HG02623 (cell line): ENCODE measurements around the gene MARCHF10.
"Not testable (repeated sequence)": the region's sequence is repeated elsewhere in the genome, so short reads cannot be mapped to it uniquely, and the experiment has no call there.

ENCODE experiments used
- ATAC-seq: cut with Tn5 transposase; IDR thresholded peaks from one replicate; pipeline ENCODE4 v1.9.1; 2021; ENCODE audit warnings: moderate library complexity; ENCODE audit not compliant: unreplicated experiment

MARCHF10 gene

DNA sequence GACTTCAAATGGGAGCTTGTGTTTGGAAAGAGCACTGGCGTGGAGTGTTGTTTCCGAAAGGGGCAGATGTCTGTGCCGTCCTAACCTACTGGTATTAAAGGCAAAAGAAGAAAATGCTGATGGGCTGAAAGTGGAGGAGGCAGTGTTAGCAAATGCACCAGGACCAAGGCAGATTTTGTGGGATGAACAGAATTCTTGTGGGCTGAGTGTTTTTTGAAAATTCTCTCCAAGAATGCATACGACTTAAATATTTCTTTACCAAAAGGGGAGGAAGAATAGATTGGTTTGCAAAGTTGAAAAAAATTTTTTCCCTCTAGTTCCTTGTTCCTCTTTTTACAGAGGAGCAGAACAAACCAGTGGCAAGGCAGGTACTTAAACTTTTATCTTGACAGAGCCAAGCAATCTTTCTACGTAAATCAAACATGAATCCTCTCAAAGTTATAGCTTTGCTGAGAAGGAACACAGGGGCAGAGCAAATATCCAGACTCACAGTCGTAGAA is 16.8 kb downstream of the MARCHF10 start:
- no peak for ATAC-seq

DNA sequence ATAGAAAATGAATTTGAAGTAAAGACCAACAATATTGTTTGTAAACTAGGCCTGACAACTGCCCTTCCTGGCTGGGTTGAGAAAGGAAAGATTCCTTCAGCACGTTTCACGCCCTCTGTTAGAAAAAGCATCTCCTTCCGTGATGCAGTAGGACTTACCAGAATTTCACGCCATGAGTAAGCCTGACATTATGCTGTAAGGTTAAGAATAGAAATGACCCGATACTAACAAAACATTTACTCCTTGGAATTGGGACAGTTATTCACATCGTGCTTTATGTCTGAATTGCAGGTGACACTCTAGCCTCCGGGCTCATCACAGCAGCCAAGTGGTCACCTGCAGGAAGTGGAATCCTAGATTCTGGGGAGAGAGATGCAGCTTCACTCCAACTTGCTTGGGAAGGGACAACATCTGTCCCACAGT is 17.5 kb downstream of the MARCHF10 start:
- ATAC-seq, result no peak

- no peak for ATAC-seq
Observed at GRCh38 chr17:62787366-62787765, 20.7 kb downstream of the MARCHF10 start.

GRCh38 chr17:62786646-62787045 is 21.5 kb downstream of the MARCHF10 start:
- no peak for ATAC-seq

DNA sequence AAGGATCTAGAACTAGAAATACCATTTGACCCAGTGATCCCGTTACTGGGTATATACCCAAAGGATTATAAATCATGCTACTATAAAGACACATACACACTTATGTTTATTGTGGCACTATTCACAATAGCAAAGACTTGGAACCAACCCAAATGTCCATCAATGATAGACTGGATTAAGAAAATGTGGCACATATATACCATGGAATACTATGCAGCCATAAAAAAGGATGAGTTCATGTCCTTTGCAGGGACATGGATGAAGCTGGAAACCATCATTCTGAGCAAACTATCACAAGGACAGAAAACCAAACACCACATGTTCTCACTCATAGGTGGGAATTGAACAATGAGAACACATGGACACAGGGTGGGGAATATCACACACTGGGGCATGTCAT is 22.1 kb downstream of the MARCHF10 start:
- not testable (repeated sequence) for ATAC-seq

DNA sequence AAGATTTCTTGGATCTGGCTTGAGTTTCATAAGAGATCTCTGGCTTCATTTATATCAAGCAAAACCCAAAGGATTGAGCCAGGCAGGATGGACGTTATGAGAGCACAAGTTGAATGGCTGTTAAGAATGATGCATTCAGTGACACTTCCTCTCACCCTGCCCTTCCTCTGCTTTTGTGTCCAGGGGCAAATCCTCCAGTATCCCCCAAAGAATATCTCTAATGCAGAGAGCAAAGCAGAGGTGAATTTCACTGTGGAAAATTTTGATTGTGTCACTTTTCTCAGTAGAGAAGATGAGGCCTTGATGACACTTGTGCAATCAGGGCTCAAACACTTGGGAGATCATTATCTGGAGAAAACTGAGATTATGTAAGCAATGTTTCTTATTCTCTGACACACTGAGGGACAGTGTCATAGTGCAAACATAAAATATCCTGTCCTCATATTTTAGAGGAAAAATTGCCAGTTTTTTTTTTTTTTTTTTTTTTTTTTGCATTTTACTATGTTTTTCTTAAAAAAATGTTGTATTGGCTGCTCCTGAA is 25.3 kb downstream of the MARCHF10 start:
- no peak for ATAC-seq

- no peak for ATAC-seq
Observed at GRCh38 chr17:62781831-62782251, 26.3 kb downstream of the MARCHF10 start.

GRCh38 chr17:62781356-62781755 is 26.8 kb downstream of the MARCHF10 start:
- no peak for ATAC-seq

GRCh38 chr17:62780951-62781350 is 27.2 kb downstream of the MARCHF10 start:
- ATAC-seq, result no peak

GRCh38 chr17:62780269-62780668 is 27.8 kb downstream of the MARCHF10 start:
- ATAC-seq, result no peak

DNA sequence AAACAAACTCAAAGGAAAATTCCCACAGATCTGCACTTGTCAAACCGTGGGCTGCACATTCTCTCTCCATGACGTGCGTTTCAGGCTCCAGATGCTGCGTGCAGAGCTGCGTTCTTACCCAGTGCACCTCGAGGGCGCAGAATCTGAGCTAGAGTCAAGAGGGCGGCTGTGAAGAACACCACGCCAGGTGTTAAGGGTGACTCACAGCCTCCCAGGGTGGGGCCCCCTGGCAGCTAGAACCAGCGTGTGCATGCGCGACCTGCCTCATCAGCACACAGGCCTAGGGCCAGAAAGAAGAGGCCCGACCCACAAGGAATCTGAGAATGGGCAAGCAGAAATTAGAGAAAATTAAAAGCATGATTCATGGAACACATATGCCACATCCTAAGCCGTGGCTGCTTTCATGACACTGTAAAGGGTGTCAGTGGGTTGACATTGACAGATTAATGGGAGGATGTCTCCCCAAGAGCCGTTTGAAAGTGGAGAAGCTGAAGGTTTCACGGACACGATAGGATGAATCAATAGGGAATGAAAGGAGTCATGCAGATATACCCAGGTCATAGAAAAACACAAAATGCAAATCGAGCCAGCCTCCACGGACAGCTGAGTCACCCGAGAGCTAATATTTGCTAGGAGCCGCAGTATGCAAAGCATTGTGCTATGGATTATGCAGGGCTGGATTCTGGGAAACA is 29.0 kb downstream of the MARCHF10 start:
- ATAC-seq, result no peak

GRCh38 chr17:62775876-62776275 is 32.2 kb downstream of the MARCHF10 start:
- ATAC-seq, result no peak

DNA sequence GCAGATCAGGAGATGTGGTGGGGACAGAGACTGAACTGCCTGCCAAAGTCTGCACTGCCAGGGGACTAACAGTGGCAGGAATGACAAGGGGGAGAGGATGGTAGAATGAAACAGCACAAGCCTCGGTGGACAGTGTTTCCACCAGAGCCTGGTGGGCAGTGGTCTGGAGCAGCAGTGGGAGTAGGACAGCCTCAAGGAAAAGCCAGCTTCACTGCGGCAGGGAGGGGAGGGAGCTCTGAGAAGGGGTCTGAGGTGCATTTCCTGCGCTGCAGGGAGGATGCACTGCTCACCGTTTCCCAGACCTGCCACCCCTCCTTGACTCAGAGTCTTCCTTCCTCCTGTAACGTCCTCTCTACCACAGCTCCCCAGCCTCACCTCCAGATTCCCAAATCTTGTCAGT is 33.8 kb downstream of the MARCHF10 start:
- no peak for ATAC-seq

GRCh38 chr17:62767997-62768396 is 40.1 kb downstream of the MARCHF10 start:
- no peak for ATAC-seq

DNA sequence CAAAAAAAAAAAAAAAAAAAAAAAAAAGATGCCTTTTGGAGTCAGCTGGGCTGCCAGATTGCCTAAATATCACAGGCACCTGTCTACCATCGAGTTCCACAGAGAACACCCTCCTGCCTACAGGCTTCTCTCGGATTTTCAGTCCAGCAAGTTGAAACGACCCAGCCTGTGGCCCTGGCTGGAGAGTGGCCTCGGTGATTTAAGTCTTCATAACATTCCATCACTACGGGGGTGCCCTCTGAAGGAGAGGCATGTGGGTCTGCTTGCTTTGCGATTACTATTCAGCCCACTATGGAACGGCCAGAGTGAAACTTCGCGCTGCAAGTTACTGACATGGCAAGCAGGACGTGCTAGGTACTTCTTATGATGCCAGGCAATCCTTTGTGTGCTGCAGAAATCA is 42.8 kb downstream of the MARCHF10 start:
- ATAC-seq, result no peak

DNA sequence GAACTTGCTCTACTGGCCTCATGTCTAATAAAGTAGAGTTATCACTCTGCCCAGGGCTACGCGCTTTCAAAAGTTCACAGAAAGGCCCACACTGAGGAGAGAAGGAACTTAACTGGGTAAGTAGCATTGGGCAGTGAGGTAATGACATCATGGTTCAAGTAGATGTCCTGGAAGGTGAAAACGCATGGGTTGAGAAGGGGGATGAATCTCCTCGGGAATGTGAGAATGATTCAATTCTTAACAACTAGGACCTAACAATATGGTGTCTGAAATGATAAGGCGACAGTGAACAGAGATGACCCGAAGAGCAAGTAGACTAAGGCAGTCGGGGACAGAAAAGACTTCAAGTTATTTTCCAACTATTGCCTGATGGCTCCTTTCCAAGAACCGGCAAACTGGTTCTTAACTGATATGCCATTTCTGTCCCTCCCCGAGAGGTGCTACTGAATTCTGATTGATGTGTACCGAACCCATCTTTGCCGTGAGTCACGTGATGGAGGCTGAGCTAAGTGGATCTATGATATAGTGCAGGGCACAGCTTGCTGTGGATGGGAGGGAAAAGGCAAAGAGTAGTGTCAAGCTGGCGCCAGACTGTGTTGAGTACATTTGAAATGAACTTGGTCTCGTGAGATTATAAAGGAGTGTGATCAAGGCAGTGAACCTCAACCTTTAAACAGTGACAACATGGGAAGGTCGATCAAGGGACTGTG is 44.1 kb downstream of the MARCHF10 start:
- ATAC-seq, result no peak

DNA sequence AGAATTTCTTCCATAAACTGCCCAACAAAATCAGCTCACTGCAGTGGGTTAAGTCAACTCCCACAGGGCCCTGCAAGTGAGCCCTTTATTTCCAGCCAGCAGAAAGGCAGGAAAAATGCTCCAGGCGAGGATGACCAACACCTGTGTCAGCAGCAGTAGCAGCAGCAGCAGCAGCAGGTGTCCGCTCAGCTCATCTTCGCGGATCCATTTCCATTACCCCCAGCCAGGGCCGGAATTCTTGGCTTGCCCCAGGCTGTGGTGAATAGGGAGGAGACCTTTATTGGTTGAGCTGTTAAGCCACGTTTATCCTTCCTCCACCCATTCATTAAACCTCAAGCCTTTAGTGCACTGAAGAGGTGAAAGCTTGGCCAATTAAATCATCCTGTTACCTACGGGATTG is 46.2 kb downstream of the MARCHF10 start:
- ATAC-seq, result no peak

DNA sequence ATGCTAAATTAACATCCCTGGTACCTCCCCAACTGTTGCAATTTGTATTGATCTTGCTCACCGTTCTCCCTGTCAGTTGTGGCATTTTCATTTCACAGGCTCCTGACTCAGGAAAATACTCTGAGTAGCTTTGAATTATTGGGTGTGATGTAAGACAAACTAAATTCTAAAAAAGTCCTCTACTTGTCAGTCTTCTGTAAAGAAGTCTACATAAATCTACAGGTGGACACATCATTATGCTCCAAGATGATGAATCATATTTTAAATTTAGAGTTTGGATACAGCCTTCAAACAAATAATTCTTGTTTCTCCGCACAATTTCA is 47.2 kb downstream of the MARCHF10 start:
- no peak for ATAC-seq

- ATAC-seq, result no peak
Observed at GRCh38 chr17:62760059-62760944, 47.8 kb downstream of the MARCHF10 start.

DNA sequence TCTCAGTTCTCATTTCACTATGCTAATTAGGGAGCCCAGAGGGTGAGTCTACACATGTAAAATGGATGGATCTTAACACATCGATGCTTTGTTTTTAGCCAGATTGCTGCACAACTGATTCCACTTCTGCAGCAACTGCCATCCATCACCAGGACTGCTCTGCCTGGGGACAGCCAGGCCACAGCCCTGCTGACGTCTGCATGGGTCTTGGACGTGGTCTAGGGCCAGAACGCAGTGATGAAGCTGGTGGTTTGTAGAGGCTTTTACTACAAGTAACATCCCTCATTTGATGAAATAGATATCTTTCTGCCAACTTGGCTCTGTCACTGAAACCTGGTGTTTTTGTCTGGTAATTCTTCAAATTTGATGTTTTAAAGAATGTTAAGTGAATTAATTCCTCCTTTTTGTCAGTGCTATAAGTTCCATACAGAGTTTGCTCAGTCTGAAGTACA is 50.6 kb downstream of the MARCHF10 start:
- ATAC-seq, result no peak

- no peak for ATAC-seq
Observed at GRCh38 chr17:62756198-62756597, 51.9 kb downstream of the MARCHF10 start.
